Peyer's patch (tissue), 4 donors: ENCODE measurements around the gene ABHD2.

Experiments used
- POLR2A ChIP-seq, 2 donors: fragments of 450-650 bp; IDR thresholded peaks; one replicate each; pipeline ENCODE4 v1.5.1; 2017; ENCODE audit warnings: antibody characterized with exemption in 2 of 2, mild to moderate bottlenecking in 2 of 2, moderate library complexity in 2 of 2
- TF ChIP-seq, protein P1 (sequence below), 6 experiments: fragments of 450-650 bp in 4 of 6; fragments of 200-600 bp in 2 of 6; sonication (generic) in 1 of 6; IDR thresholded peaks; one replicate each; pipeline ENCODE4 v1.5.1; 2017 to 2019; ENCODE audit warnings: antibody characterized with exemption in 6 of 6, mild to moderate bottlenecking in 3 of 6, moderate library complexity in 1 of 6

DNA sequence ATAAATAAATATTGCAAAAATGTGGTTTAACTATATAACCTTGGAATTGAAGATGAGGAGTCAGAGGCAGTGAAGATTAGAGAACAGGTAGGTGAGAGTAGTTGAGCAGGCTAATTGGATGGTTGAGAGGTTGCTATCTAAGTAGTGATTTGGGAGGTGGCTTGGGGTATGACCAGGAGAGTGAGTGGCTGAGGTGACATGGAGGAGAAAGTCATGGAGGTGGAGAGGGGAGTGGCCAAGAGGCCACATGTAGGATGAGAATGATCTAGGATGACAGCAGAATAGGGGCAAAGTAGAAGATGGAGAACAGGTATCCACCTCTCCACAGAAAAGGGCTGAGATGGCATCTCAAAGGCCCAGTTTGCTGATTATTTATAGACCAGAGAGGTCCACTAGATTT is 143.6 kb downstream of the ABHD2 start:
- TF ChIP-seq POLR2A (IDR thresholded peaks at IDR 0.05) = no peak
- TF ChIP-seq, protein P1, sequence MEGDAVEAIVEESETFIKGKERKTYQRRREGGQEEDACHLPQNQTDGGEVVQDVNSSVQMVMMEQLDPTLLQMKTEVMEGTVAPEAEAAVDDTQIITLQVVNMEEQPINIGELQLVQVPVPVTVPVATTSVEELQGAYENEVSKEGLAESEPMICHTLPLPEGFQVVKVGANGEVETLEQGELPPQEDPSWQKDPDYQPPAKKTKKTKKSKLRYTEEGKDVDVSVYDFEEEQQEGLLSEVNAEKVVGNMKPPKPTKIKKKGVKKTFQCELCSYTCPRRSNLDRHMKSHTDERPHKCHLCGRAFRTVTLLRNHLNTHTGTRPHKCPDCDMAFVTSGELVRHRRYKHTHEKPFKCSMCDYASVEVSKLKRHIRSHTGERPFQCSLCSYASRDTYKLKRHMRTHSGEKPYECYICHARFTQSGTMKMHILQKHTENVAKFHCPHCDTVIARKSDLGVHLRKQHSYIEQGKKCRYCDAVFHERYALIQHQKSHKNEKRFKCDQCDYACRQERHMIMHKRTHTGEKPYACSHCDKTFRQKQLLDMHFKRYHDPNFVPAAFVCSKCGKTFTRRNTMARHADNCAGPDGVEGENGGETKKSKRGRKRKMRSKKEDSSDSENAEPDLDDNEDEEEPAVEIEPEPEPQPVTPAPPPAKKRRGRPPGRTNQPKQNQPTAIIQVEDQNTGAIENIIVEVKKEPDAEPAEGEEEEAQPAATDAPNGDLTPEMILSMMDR (IDR thresholded peaks at IDR 0.05) = no peak
